GM23248 (cell line): ENCODE measurements around the gene STEAP3. TPM values are rescaled to one million over a fixed set of nuclear protein-coding genes. Genes with fewer than 3 reads are reported as not detected.

Experiments
- DNase-seq: peaks from one replicate; pipeline ENCODE4 v3.0.0-alpha.2; 2015
- H2AFZ ChIP-seq: fragments of 200-600 bp; sonication (generic); 2 replicates; pipeline ENCODE4 v1.6.1; 2016; ENCODE audit warnings: antibody characterized with exemption
- H3F3A ChIP-seq: fragments of 200-600 bp; sonication (generic); 2 replicates; pipeline ENCODE4 v1.6.1; 2016; ENCODE audit warnings: mild to moderate bottlenecking, antibody characterized with exemption, mixed run types; ENCODE audit not compliant: insufficient read depth
- H3K27ac ChIP-seq: fragments of 200-600 bp; sonication (generic); 2 replicates; pipeline ENCODE4 v1.5.1; 2016; ENCODE audit warnings: mild to moderate bottlenecking
- H3K27me3 ChIP-seq: fragments of 200-600 bp; sonication (generic); replicated peaks from 2 replicates; pipeline ENCODE4 v1.6.1; 2016; ENCODE audit warnings: mild to moderate bottlenecking; ENCODE audit not compliant: insufficient read depth
- H3K36me3 ChIP-seq: fragments of 200-600 bp; sonication (generic); 2 replicates; pipeline ENCODE4 v1.6.1; 2016; ENCODE audit warnings: low read depth, mild to moderate bottlenecking
- H3K4me1 ChIP-seq: fragments of 200-600 bp; sonication (generic); 2 replicates; pipeline ENCODE4 v1.6.1; 2016; ENCODE audit warnings: mild to moderate bottlenecking; ENCODE audit not compliant: insufficient read depth
- H3K4me2 ChIP-seq: fragments of 200-600 bp; sonication (generic); one replicate; pipeline ENCODE4 v1.6.1; 2016; ENCODE audit warnings: mild to moderate bottlenecking; ENCODE audit not compliant: unreplicated experiment
- H3K4me3 ChIP-seq: fragments of 200-600 bp; sonication (generic); 2 replicates; pipeline ENCODE4 v1.5.1; 2016; ENCODE audit warnings: mild to moderate bottlenecking
- H3K79me2 ChIP-seq: fragments of 200-600 bp; sonication (generic); 2 replicates; pipeline ENCODE4 v1.6.1; 2016; ENCODE audit warnings: mild to moderate bottlenecking; ENCODE audit not compliant: insufficient read depth
- H3K9ac ChIP-seq: fragments of 200-600 bp; sonication (generic); 2 replicates; pipeline ENCODE4 v1.6.1; 2016; ENCODE audit warnings: mild to moderate bottlenecking
- H3K9me2 ChIP-seq: fragments of 200-600 bp; sonication (generic); 2 replicates; pipeline ENCODE4 v1.6.1; 2016; ENCODE audit warnings: mixed run types, mild to moderate bottlenecking, moderate library complexity; ENCODE audit not compliant: insufficient read depth
- H3K9me3 ChIP-seq: fragments of 200-600 bp; sonication (generic); one replicate; pipeline ENCODE4 v1.6.1; 2017; ENCODE audit warnings: low read depth
- H4K20me1 ChIP-seq: fragments of 200-600 bp; sonication (generic); 2 replicates; pipeline ENCODE4 v1.6.0; 2016; ENCODE audit not compliant: insufficient read depth
- EZH2 ChIP-seq: fragments of 200-600 bp; sonication (generic); IDR thresholded peaks from 2 replicates; pipeline ENCODE4 v1.6.1; 2018; ENCODE audit warnings: antibody characterized with exemption, mild to moderate bottlenecking; ENCODE audit not compliant: insufficient read depth, poor library complexity, severe bottlenecking
- EZH2phosphoT487 ChIP-seq: fragments of 200-600 bp; sonication (generic); IDR thresholded peaks from 2 replicates; pipeline ENCODE4 v1.6.1; 2018; ENCODE audit warnings: antibody characterized with exemption, moderate library complexity, mild to moderate bottlenecking, low read depth; ENCODE audit not compliant: insufficient read depth
- whole genome bisulfite sequencing, 2 experiments: methylation state at CpG; one replicate each; pipeline ENCODE4 v1.1.6; 2015 to 2017; ENCODE audit warnings: low lambda C conversion rate in 2 of 2, low coverage in 1 of 2; ENCODE audit errors: missing lambda C conversion rate in 2 of 2; 5-methylcytosine and 5-hydroxymethylcytosine counted together
- in situ Hi-C: fragments of 300-500 bp; cut with MboI; formaldehyde crosslinking; loops from 2 replicates; pipeline ENCODE4 v1.15.0; 2020
- polyA plus RNA-seq: library from polyadenylated mRNA; unstranded; fragments of >200 nt; fragmentation: Nextera tagmentation; extraction: Ambion mirVana; gene quantifications from 2 replicates; pipeline ENCODE4 v1.2.1, GENCODE V29; 2016
- total RNA-seq: library from RNA; depleted of rRNA; stranded (reverse); fragments of >200 nt; shearing (Covaris generic); gene quantifications from 2 replicates; pipeline ENCODE4 v1.2.3, GENCODE V29; 2014

Gene STEAP3
- total and polyA plus RNA-seq, 2 experiments from 2014 or later, result 29.5 to 31.3 TPM

DNA sequence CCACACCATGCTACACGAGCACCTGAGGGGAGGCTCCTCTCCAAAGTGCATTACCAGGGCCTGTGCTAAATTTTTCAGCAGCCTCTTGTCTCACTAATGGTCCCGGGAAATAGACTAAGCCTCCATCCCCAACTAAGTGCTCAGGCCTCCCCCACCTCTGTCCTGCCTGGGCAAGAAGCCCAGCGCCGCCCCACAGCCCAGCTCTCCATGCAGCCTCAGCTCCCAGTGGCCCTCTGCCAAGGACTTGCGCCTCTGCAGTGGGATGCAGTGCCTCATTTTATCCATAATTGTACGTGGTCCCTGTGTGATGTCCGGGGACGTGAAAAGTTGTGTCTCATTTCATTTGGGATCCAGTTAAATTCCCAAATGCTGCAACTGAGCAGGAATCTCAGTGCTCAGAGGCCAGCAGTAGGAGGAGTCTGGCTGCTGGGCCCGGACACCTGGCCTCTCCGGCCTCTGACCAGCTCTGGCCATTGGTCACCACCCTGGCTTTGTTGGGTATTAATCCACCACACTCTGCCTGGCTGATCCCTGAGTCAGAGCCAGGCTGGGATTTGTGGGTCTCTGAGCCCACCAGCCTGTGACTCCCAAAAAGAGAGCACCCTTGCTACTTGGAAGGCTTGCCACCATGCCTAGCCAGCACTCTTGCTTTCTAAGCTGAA is 11.4 kb upstream of the STEAP3 start:
- H3K4me2 ChIP-seq, result no peak overlapping the region
- H3F3A ChIP-seq, result no peaks in the 10 kb centered on the region
- no peak overlapping the region for H3K27ac ChIP-seq
- in situ Hi-C loops, result no loop called here
- H2AFZ ChIP-seq, result no peak overlapping the region
- TF ChIP-seq EZH2phosphoT487 (no peak), EZH2 (no peak)
- H4K20me1 ChIP-seq, result no peaks in the 10 kb centered on the region
- 57 to 64% methylated on average over 10 of the region's 10 CpGs for WGBS, 2 experiments
- no peak overlapping the region for H3K4me3 ChIP-seq
- no peaks in the 10 kb centered on the region for H3K4me1 ChIP-seq
- no peak for DNase-seq
- H3K9me3 ChIP-seq, result no peaks in the 10 kb centered on the region
- H3K79me2 ChIP-seq, result no peaks in the 10 kb centered on the region
- no peaks in the 10 kb centered on the region for H3K36me3 ChIP-seq
- H3K27me3 ChIP-seq, result no peaks in the 10 kb centered on the region
- H3K9me2 ChIP-seq, result no peaks in the 10 kb centered on the region
- no peak overlapping the region for H3K9ac ChIP-seq

DNA sequence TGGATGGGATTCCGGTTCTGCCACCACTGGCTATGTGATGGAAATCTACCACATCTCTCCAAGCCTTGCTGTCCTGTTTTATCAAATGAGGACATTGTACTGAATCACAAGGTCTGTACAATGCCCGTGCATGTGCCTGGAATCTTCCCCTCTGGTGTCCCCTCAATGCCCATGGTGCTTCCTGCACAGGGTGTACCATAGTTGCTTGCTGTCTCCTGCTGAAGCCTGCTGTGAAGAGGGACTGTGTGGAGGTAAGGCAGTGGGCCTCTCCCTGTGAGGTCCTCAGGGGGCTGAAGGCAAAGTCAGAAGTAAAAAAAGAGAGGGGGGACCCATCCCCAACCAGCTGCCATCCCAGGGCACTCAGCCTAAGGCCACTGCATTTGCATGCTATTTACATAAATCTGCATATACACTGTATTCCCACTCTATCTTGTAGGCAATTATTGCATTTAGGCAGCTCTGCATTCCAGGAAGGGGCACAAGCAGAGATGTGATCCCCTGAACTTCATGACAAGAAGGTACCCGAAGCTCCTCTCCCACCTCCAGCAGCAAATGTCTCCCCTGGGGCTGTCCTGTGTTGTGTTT is 9.1 kb upstream of the STEAP3 start:
- no peak overlapping the region for H3K4me2 ChIP-seq
- H3K27me3 ChIP-seq, result no peaks in the 10 kb centered on the region
- H2AFZ ChIP-seq, result no peak overlapping the region
- no peaks in the 10 kb centered on the region for H3K4me1 ChIP-seq
- in situ Hi-C loops, result no loop called here
- no peak overlapping the region for H3K27ac ChIP-seq
- no peaks in the 10 kb centered on the region for H3K36me3 ChIP-seq
- no peak for DNase-seq
- H3K79me2 ChIP-seq, result no peaks in the 10 kb centered on the region
- no peaks in the 10 kb centered on the region for H3F3A ChIP-seq
- H3K9ac ChIP-seq, result no peak overlapping the region
- TF ChIP-seq EZH2phosphoT487 (no peak), EZH2 (no peak)
- no peaks in the 10 kb centered on the region for H4K20me1 ChIP-seq
- H3K4me3 ChIP-seq, result no peak overlapping the region
- no peaks in the 10 kb centered on the region for H3K9me3 ChIP-seq
- WGBS, 2 experiments, result 58 to 71% methylated on average over 3 of the region's 3 CpGs
- no peaks in the 10 kb centered on the region for H3K9me2 ChIP-seq

DNA sequence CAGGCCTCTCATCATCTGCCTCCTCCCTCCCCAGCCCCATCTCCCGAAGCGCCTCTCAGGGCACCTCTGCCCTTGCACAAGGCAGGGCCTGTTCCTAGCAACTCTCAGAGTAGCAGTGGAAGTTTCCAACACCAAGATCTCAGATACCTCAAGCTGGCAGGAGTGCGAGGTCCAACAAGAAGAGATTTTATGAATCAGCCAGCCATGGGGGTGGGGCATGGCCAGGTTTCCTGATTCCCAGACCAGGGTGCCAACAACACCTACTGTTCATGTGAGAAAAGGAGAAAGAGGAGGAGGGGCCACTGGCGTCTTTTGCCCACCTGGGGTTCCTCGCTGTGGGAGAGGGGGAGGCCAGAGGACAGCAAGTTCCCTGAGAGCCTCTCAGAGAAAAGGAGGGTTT is 6.6 kb upstream of the STEAP3 start:
- no peaks in the 10 kb centered on the region for H3K9me2 ChIP-seq
- no peaks in the 10 kb centered on the region for H3K36me3 ChIP-seq
- no peak overlapping the region for H3K27ac ChIP-seq
- H2AFZ ChIP-seq, result no peak overlapping the region
- no peak for TF ChIP-seq EZH2phosphoT487
- no peak for TF ChIP-seq EZH2
- no peak overlapping the region for H3K4me2 ChIP-seq
- in situ Hi-C loops, result no loop called here
- H3K9ac ChIP-seq, result no peak overlapping the region
- H3F3A ChIP-seq, result no peaks in the 10 kb centered on the region
- H4K20me1 ChIP-seq, result no peaks in the 10 kb centered on the region
- H3K27me3 ChIP-seq, result no peaks in the 10 kb centered on the region
- no peaks in the 10 kb centered on the region for H3K79me2 ChIP-seq
- no peaks in the 10 kb centered on the region for H3K9me3 ChIP-seq
- no peak for DNase-seq
- WGBS, 2 experiments, result 77 to 84% methylated on average over 5 of the region's 5 CpGs
- no peaks in the 10 kb centered on the region for H3K4me1 ChIP-seq
- H3K4me3 ChIP-seq, result no peak overlapping the region

DNA sequence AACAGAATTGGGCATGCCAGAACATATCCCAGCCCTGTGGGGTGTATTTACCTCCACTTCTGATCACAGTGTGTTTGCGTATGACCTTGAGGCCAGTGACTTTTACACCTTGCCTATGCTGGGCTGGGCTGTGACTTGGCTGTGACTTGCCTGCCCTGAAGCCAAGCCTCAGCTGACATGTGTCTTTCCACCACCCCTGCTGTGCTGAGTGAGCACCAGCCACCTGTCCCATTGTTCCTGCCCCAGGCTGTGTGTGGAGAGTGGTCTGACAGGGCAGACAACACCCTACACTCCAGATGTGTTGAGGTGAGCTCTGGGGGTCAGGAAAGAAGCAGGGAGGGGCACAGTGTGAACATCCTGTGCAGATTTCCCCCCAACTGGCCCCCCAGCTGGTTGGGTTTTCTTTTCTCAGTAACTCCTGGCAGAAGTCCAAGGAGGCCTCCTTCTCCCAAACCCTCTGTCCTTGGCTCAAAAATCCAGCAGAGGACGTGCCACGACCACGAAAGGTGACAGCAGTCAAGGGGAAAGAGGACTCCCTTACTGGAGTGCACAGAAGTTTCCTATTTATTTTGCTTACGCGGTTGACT is 5.1 kb upstream of the STEAP3 start:
- H3K4me1 ChIP-seq, result no peaks in the 10 kb centered on the region
- WGBS, 2 experiments, result 40 to 42% methylated on average over 6 of the region's 6 CpGs
- no peaks in the 10 kb centered on the region for H3K79me2 ChIP-seq
- H2AFZ ChIP-seq, result no peak overlapping the region
- H3K9me3 ChIP-seq, result no peaks in the 10 kb centered on the region
- no peak overlapping the region for H3K9ac ChIP-seq
- TF ChIP-seq EZH2 (no peak), EZH2phosphoT487 (no peak)
- DNase-seq, result peak; percentile 77
- H3K4me3 ChIP-seq, result no peak overlapping the region
- H4K20me1 ChIP-seq, result no peaks in the 10 kb centered on the region
- H3K9me2 ChIP-seq, result no peaks in the 10 kb centered on the region
- H3K4me2 ChIP-seq, result no peak overlapping the region
- H3F3A ChIP-seq, result no peaks in the 10 kb centered on the region
- no peaks in the 10 kb centered on the region for H3K36me3 ChIP-seq
- no peaks in the 10 kb centered on the region for H3K27me3 ChIP-seq
- H3K27ac ChIP-seq, result no peak overlapping the region
- in situ Hi-C loops, result no loop called here
